ENCODE data around the gene BORCS6. TPM values are rescaled to one million over a fixed set of nuclear protein-coding genes. Genes with fewer than 3 reads are reported as not detected.

The BORCS6 gene
- polyA plus RNA-seq, 1 donor from 2014 or later = 12.1 TPM

DNA sequence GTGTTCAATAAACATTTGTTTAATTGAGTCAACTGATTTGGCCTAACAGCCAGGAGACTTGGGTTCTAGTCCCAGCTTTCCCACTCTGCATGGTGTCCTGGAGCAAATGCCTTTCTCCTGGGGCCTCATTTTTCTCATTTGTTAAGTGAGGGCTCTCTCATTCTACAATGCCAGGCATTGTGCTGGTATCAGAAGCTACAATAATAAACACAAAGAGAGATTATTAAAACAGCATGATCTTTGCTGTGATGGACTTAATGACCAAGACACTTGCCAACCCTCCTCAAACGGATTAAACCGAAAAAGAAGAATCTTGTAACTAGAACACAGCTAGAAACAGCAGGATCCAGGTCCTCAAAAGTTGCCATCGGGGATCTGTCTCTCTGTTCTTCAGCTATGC, 22.5 kb downstream of the BORCS6 start:
- Histone ChIP-seq H2AFZ (ENCODE audit: low read depth, low read length) (no peak overlapping the region), H3K27me3 (ENCODE audit: insufficient read depth, low read depth, low read length) (no peaks in the 10 kb centered on the region), H3K4me2 (ENCODE audit: low read length) (no peak overlapping the region), H3K36me3 (ENCODE audit: insufficient read depth, low read length) (no peaks in the 10 kb centered on the region), H3K9me3 (ENCODE audit: low read length) (no peaks in the 10 kb centered on the region), H3K9me2 (ENCODE audit: insufficient read depth, low read length) (no peaks in the 10 kb centered on the region), H3K4me3 (ENCODE audit: low read length) (no peak overlapping the region), H3K9ac (ENCODE audit: low read length) (no peak overlapping the region), H4K20me1 (ENCODE audit: insufficient read depth) (no peaks in the 10 kb centered on the region), H3K79me2 (replicated peaks; ENCODE audit: insufficient read depth, low read length) (peaks cover 7% of the 10 kb centered on the region), H3K27ac (ENCODE audit: low read length) (no peak overlapping the region), H3F3A (ENCODE audit: insufficient read depth, low read length, poor library complexity, severe bottlenecking) (no peaks in the 10 kb centered on the region)
- no peak for TF ChIP-seq SMC3 (conservative IDR thresholded peaks at IDR 0.05; ENCODE audit: poor library complexity)

DNA sequence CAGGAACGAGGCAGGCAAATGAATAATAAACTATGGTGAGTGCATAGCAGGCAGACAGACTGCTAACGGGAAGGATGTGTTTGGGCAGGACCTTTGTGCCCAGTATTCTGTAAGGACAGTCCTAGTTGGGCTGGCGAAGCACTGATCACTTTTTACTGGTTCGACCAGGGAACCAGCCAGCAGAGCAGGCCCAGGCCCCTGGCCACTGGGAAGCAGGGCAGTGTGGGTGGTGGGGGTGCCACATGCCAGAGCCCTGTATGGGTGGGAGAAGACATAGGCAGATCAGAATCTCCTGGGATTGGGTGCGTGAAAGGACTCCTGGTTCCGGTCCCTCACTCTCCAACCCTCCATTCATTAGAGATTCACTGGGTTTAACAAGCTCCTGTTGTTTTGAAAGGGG, 23.2 kb downstream of the BORCS6 start:
- Histone ChIP-seq H3K36me3 (ENCODE audit: insufficient read depth, low read length) (no peaks in the 10 kb centered on the region), H3K27ac (ENCODE audit: low read length) (no peak overlapping the region)

DNA sequence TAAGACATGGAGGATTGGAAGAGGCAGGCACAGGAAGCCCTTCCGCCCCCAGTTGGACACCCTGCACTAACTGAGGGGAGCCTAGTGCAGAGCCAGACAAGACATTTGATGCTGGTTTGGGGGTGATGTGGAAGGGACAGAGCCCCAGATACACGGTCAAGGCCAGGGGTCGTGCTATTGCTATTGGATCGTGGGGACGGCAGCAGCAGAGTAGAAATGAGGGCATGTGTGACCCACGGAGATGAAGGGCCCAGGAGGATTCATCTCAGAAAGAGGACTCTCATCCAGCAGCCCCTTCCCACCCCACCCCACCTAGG, 25.2 kb downstream of the BORCS6 start:
- H3K9ac ChIP-seq (ENCODE audit: low read length) = peak overlapping the region; percentile 96

More for the DNA sequence above, 23.2 kb downstream of the BORCS6 start:
- no peaks in the 10 kb centered on the region for H3F3A ChIP-seq (ENCODE audit: insufficient read depth, low read length, poor library complexity, severe bottlenecking)
- H3K4me2 ChIP-seq (ENCODE audit: low read length) = no peak overlapping the region
- H2AFZ ChIP-seq (ENCODE audit: low read depth, low read length) = no peak overlapping the region
- peaks cover 15% of the 10 kb centered on the region for H3K79me2 ChIP-seq (replicated peaks; ENCODE audit: insufficient read depth, low read length)
- H3K27me3 ChIP-seq (ENCODE audit: insufficient read depth, low read depth, low read length) = no peaks in the 10 kb centered on the region
- no peaks in the 10 kb centered on the region for H3K9me2 ChIP-seq (ENCODE audit: insufficient read depth, low read length)
- TF ChIP-seq RAD21 (conservative IDR thresholded peaks at IDR 0.05) (no peak), TAF1 (IDR thresholded peaks at IDR 0.05; ENCODE audit: low read depth) (no peak), POLR2AphosphoS5 (IDR thresholded peaks at IDR 0.05) (no peak), SMC3 (conservative IDR thresholded peaks at IDR 0.05; ENCODE audit: poor library complexity) (no peak), EP300 (conservative IDR thresholded peaks at IDR 0.05; ENCODE audit: poor library complexity, severe bottlenecking) (no peak), MXI1 (conservative IDR thresholded peaks at IDR 0.05; ENCODE audit: poor library complexity, severe bottlenecking) (no peak), EZH2 (IDR thresholded peaks at IDR 0.05; ENCODE audit: borderline replicate concordance, insufficient read depth, low read length, poor library complexity, severe bottlenecking) (no peak)
- TF ChIP-seq, protein P1, sequence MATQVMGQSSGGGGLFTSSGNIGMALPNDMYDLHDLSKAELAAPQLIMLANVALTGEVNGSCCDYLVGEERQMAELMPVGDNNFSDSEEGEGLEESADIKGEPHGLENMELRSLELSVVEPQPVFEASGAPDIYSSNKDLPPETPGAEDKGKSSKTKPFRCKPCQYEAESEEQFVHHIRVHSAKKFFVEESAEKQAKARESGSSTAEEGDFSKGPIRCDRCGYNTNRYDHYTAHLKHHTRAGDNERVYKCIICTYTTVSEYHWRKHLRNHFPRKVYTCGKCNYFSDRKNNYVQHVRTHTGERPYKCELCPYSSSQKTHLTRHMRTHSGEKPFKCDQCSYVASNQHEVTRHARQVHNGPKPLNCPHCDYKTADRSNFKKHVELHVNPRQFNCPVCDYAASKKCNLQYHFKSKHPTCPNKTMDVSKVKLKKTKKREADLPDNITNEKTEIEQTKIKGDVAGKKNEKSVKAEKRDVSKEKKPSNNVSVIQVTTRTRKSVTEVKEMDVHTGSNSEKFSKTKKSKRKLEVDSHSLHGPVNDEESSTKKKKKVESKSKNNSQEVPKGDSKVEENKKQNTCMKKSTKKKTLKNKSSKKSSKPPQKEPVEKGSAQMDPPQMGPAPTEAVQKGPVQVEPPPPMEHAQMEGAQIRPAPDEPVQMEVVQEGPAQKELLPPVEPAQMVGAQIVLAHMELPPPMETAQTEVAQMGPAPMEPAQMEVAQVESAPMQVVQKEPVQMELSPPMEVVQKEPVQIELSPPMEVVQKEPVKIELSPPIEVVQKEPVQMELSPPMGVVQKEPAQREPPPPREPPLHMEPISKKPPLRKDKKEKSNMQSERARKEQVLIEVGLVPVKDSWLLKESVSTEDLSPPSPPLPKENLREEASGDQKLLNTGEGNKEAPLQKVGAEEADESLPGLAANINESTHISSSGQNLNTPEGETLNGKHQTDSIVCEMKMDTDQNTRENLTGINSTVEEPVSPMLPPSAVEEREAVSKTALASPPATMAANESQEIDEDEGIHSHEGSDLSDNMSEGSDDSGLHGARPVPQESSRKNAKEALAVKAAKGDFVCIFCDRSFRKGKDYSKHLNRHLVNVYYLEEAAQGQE (IDR thresholded peaks at IDR 0.05; ENCODE audit: borderline replicate concordance) = no peak
- TF ChIP-seq, protein P2, sequence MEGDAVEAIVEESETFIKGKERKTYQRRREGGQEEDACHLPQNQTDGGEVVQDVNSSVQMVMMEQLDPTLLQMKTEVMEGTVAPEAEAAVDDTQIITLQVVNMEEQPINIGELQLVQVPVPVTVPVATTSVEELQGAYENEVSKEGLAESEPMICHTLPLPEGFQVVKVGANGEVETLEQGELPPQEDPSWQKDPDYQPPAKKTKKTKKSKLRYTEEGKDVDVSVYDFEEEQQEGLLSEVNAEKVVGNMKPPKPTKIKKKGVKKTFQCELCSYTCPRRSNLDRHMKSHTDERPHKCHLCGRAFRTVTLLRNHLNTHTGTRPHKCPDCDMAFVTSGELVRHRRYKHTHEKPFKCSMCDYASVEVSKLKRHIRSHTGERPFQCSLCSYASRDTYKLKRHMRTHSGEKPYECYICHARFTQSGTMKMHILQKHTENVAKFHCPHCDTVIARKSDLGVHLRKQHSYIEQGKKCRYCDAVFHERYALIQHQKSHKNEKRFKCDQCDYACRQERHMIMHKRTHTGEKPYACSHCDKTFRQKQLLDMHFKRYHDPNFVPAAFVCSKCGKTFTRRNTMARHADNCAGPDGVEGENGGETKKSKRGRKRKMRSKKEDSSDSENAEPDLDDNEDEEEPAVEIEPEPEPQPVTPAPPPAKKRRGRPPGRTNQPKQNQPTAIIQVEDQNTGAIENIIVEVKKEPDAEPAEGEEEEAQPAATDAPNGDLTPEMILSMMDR (IDR thresholded peaks at IDR 0.05; ENCODE audit: poor library complexity, severe bottlenecking) = no peak
- H3K9me3 ChIP-seq (ENCODE audit: low read length) = no peaks in the 10 kb centered on the region
- no peaks in the 10 kb centered on the region for H4K20me1 ChIP-seq (ENCODE audit: insufficient read depth)
- no peak overlapping the region for H3K4me3 ChIP-seq (ENCODE audit: low read length)
- no peak overlapping the region for H3K9ac ChIP-seq (ENCODE audit: low read length)

More for the DNA sequence above, 25.2 kb downstream of the BORCS6 start:
- no peaks in the 10 kb centered on the region for H3F3A ChIP-seq (ENCODE audit: insufficient read depth, low read length, poor library complexity, severe bottlenecking)
- no peaks in the 10 kb centered on the region for H3K9me3 ChIP-seq (ENCODE audit: low read length)
- no peak overlapping the region for H3K4me2 ChIP-seq (ENCODE audit: low read length)
- peak overlapping the region; percentile 56 for H2AFZ ChIP-seq (ENCODE audit: low read depth, low read length)
- H3K36me3 ChIP-seq (ENCODE audit: insufficient read depth, low read length) = no peaks in the 10 kb centered on the region
- peak overlapping the region; percentile 91 for H3K27ac ChIP-seq (ENCODE audit: low read length)
- H3K9me2 ChIP-seq (ENCODE audit: insufficient read depth, low read length) = no peaks in the 10 kb centered on the region
- peaks cover 8% of the 10 kb centered on the region for H4K20me1 ChIP-seq (ENCODE audit: insufficient read depth)
- no peak for TF ChIP-seq POLR2AphosphoS5 (IDR thresholded peaks at IDR 0.05)
- TF ChIP-seq EP300 (conservative IDR thresholded peaks at IDR 0.05; ENCODE audit: poor library complexity, severe bottlenecking) = no peak
- TF ChIP-seq EZH2 (IDR thresholded peaks at IDR 0.05; ENCODE audit: borderline replicate concordance, insufficient read depth, low read length, poor library complexity, severe bottlenecking) = no peak
- TF ChIP-seq SMC3 (conservative IDR thresholded peaks at IDR 0.05; ENCODE audit: poor library complexity) = no peak
- no peaks in the 10 kb centered on the region for H3K27me3 ChIP-seq (ENCODE audit: insufficient read depth, low read depth, low read length)
- H3K4me3 ChIP-seq (ENCODE audit: low read length) = peak overlapping the region; percentile 68
- H3K79me2 ChIP-seq (replicated peaks; ENCODE audit: insufficient read depth, low read length) = peaks cover 34% of the 10 kb centered on the region
